GM15510 (cell line): Measurements from ENCODE around the gene LRRC74B.

Experiments
- POLR2A ChIP-seq: IDR thresholded peaks from 3 replicates; pipeline ENCODE4 v1.6.1; 2011; ENCODE audit warnings: borderline replicate concordance; ENCODE audit not compliant: insufficient read length; ENCODE audit errors: extremely low read depth

Gene LRRC74B

GRCh38 chr22:21077884-21078508 is 32.2 kb downstream of the LRRC74B start:
- TF ChIP-seq POLR2A: no peak

GRCh38 chr22:21078916-21079315 is 33.2 kb downstream of the LRRC74B start:
- TF ChIP-seq POLR2A: no peak

- no peak for TF ChIP-seq POLR2A
Observed at GRCh38 chr22:21079493-21079892, 33.7 kb downstream of the LRRC74B start.

- no peak for TF ChIP-seq POLR2A
Observed at GRCh38 chr22:21080435-21081137, 34.8 kb downstream of the LRRC74B start.

- TF ChIP-seq POLR2A: no peak
Observed at GRCh38 chr22:21082248-21082647, 36.5 kb downstream of the LRRC74B start.

- TF ChIP-seq POLR2A: no peak
Observed at GRCh38 chr22:21087119-21087518, 41.4 kb downstream of the LRRC74B start.

- no peak for TF ChIP-seq POLR2A
Observed at GRCh38 chr22:21092797-21093554, 47.2 kb downstream of the LRRC74B start.

GRCh38 chr22:21094911-21095772 is 49.4 kb downstream of the LRRC74B start:
- TF ChIP-seq POLR2A: no peak

- no peak for TF ChIP-seq POLR2A
Observed at GRCh38 chr22:21095773-21096107, 50.0 kb downstream of the LRRC74B start.

- no peak for TF ChIP-seq POLR2A
Observed at GRCh38 chr22:21098099-21098671, 52.4 kb downstream of the LRRC74B start.

GRCh38 chr22:21099578-21099977 is 53.8 kb downstream of the LRRC74B start:
- TF ChIP-seq POLR2A: no peak

GRCh38 chr22:21100149-21101032 is 54.6 kb downstream of the LRRC74B start:
- no peak for TF ChIP-seq POLR2A

- no peak for TF ChIP-seq POLR2A
Observed at GRCh38 chr22:21101877-21102638, 56.3 kb downstream of the LRRC74B start.
